HL-60 (cell line): Measurements from ENCODE around the gene KLHL11.

Source experiments
- DNase-seq, 2 experiments: peaks; one replicate each; pipeline ENCODE4 v3.0.0-alpha.2; 2010 to 2020; ENCODE audit warnings: low read depth in 1 of 2, low spot score in 1 of 2
- H3K27ac ChIP-seq: fragments of 250-450 bp; sonication (Bioruptor Pico); replicated peaks from 2 replicates; pipeline ENCODE4 v1.5.1; 2020; ENCODE audit warnings: mild to moderate bottlenecking, moderate library complexity
- H3K27me3 ChIP-seq: fragments of 250-450 bp; sonication (Bioruptor Pico); 2 replicates; pipeline ENCODE4 v1.5.1; 2021; ENCODE audit warnings: mild to moderate bottlenecking, moderate library complexity; ENCODE audit not compliant: insufficient read depth, poor library complexity, severe bottlenecking
- H3K4me3 ChIP-seq: replicated peaks from 2 replicates; pipeline ENCODE4 v1.5.1; 2011; ENCODE audit warnings: mild to moderate bottlenecking, control low read depth, low read length; ENCODE audit not compliant: insufficient read depth
- GABPA ChIP-seq: IDR thresholded peaks from 2 replicates; pipeline ENCODE4 v1.6.1; 2012; ENCODE audit warnings: low read depth
- POLR2AphosphoS5 ChIP-seq: IDR thresholded peaks from 2 replicates; pipeline ENCODE4 v1.6.1; 2012; ENCODE audit warnings: low read depth
- REST ChIP-seq: IDR thresholded peaks from 2 replicates; pipeline ENCODE4 v1.6.1; 2012; ENCODE audit warnings: low read depth; ENCODE audit not compliant: insufficient replicate concordance
- SPI1 ChIP-seq: IDR thresholded peaks from 2 replicates; pipeline ENCODE4 v1.6.1; 2012; ENCODE audit warnings: low read depth, mild to moderate bottlenecking, borderline replicate concordance
- TF ChIP-seq, protein P1 (sequence below): IDR thresholded peaks from one replicate; pipeline ENCODE4 v1.5.1; 2011; ENCODE audit warnings: low read length, control low read depth, inconsistent platforms; ENCODE audit not compliant: insufficient read depth

The KLHL11 gene

DNA sequence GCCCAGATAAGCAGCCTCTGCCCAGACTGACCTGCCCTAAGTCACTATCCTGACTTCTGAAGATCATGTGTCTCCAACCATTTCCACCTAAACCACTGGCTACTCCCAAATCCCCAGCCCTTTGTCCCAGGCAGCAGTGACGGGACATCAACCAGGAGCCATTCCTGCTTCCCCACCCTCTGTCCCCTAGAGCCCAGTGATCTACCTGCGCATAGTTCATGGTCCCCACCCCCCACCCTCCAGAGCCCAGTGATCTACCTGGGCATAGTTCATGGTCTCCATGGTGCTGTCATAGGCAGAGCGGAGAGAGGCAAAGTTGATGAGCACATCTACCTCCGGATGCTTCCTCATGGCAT is 26.8 kb upstream of the KLHL11 start:
- no peak overlapping the region for H3K4me3 ChIP-seq
- H3K27ac ChIP-seq: no peak overlapping the region
- TF ChIP-seq GABPA: no peak
- TF ChIP-seq SPI1: no peak
- DNase-seq: no peak
- H3K27me3 ChIP-seq: no peaks in the 10 kb centered on the region

DNA sequence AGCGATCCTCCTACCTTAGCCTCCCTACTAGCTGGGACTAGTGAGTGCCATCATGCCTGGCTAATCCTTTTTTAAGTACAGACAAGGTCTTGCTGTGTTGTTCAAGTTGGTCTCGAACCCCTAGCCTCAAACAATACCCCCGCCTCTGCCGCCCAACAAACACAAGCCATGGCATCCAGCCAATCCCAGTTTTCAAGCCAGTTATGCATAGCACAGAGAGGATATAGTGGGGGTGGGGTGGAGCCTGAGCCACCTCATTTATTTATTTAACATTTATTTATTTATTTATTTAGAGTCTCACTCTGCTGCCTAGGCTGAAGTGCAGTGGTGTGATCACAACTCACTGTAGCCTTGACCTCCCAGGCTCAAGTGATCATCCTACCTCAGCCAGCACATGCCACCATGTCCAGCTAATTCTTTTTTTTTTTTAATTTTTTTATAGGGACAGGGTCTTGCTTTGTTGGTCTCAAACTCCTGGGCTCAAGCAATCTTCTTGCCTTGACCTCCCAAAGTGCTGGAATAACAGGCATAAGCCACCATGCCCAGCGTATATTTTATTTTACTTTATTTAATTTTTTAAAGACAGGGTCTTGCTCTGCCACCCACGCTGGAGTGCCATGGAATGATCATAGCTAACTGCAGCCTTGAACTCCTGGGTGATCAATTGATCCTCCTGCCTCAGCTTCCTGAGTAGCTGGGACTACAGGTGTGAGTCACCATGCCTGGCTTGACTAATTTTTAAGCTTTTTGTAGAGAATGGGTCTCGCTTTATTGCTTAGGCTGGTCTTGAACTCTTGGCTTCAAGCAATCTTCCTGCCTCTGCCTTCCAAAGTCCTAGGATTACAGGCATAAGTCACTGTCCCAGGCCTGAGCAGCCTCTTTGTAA is 26.2 kb upstream of the KLHL11 start:
- H3K27me3 ChIP-seq: no peaks in the 10 kb centered on the region
- no peak for TF ChIP-seq POLR2AphosphoS5
- no peak for TF ChIP-seq GABPA
- no peak for TF ChIP-seq SPI1
- no peak overlapping the region for H3K4me3 ChIP-seq
- no peak overlapping the region for H3K27ac ChIP-seq
- no peak for DNase-seq

GRCh38 chr17:41888332-41888965 is 23.2 kb upstream of the KLHL11 start:
- TF ChIP-seq, protein P1, sequence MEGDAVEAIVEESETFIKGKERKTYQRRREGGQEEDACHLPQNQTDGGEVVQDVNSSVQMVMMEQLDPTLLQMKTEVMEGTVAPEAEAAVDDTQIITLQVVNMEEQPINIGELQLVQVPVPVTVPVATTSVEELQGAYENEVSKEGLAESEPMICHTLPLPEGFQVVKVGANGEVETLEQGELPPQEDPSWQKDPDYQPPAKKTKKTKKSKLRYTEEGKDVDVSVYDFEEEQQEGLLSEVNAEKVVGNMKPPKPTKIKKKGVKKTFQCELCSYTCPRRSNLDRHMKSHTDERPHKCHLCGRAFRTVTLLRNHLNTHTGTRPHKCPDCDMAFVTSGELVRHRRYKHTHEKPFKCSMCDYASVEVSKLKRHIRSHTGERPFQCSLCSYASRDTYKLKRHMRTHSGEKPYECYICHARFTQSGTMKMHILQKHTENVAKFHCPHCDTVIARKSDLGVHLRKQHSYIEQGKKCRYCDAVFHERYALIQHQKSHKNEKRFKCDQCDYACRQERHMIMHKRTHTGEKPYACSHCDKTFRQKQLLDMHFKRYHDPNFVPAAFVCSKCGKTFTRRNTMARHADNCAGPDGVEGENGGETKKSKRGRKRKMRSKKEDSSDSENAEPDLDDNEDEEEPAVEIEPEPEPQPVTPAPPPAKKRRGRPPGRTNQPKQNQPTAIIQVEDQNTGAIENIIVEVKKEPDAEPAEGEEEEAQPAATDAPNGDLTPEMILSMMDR: no peak
- TF ChIP-seq SPI1: no peak
- TF ChIP-seq REST: no peak
- TF ChIP-seq GABPA: no peak
- no peak for TF ChIP-seq POLR2AphosphoS5
- no peak overlapping the region for H3K27ac ChIP-seq
- no peak for DNase-seq
- H3K27me3 ChIP-seq: no peaks in the 10 kb centered on the region
- no peak overlapping the region for H3K4me3 ChIP-seq

- no peak overlapping the region for H3K4me3 ChIP-seq
- H3K27ac ChIP-seq: no peak overlapping the region
- no peak for TF ChIP-seq POLR2AphosphoS5
- TF ChIP-seq, protein P1: no peak
- H3K27me3 ChIP-seq: no peaks in the 10 kb centered on the region
- no peak for DNase-seq
Measured at GRCh38 chr17:41885733-41886132, 20.5 kb upstream of the KLHL11 start.

- Histone ChIP-seq H3K4me3 (no peak overlapping the region), H3K27me3 (no peaks in the 10 kb centered on the region), H3K27ac (no peak overlapping the region)
- no peak for DNase-seq
- TF ChIP-seq GABPA: no peak
- no peak for TF ChIP-seq POLR2AphosphoS5
- TF ChIP-seq SPI1: no peak
- TF ChIP-seq REST: no peak
- TF ChIP-seq, protein P1: no peak
Measured at GRCh38 chr17:41882756-41883155, 17.5 kb upstream of the KLHL11 start.
